GM15510 (cell line): ENCODE measurements around the gene CSMD2.

Experiments
- POLR2A ChIP-seq: IDR thresholded peaks from 3 replicates; pipeline ENCODE4 v1.6.1; 2011; ENCODE audit warnings: borderline replicate concordance; ENCODE audit not compliant: insufficient read length; ENCODE audit errors: extremely low read depth

The CSMD2 gene

DNA sequence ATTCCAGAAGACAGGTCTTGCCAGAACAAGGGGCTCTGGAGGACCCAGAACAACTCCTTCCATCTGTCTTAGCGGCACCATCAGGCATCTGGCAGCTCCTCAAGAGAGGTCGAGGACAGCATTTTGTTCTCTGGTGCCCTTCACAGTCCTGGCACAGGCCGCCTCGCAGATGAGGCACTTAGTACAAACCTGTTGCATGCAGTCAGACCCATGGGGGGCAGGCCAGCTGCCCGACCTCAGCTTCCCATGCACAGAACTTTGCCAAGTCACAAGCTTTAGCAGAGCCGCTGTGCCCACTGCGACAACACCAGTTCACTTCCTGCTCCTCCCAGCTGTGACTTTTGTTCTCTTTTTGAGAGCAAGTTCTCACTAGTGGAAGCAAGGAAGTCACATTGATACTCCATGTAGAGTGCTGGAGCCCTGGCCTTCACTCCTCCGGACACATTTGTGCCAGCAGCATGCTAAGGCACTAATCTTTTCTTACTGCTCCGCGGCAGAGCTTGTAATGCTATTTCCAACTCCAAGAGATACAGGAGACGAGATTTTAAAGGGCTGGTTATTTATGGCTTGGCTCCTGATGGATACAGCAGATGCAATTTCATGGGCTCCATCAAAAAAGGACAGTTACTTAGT, 256.6 kb downstream of the CSMD2 start:
- TF ChIP-seq POLR2A = no peak

DNA sequence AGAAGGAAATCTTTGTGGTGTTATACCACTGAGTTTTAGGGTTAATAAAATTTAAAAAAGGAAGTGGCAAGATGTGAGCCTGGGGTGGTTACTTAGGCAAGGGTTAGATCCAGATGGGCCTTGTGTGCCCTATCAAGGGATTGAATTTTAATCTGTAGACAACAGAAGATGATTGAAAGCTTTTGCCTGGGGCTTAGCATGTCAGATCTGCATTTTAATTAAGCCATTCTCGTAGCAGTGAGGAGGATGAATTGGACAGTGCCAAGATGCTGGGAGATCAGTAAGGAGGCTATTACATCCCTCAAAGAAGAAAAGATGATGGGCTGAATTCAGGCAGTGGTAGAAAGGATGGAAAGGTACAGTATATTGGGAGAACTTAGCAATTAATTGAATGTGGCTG, 258.9 kb downstream of the CSMD2 start:
- TF ChIP-seq POLR2A = no peak

DNA sequence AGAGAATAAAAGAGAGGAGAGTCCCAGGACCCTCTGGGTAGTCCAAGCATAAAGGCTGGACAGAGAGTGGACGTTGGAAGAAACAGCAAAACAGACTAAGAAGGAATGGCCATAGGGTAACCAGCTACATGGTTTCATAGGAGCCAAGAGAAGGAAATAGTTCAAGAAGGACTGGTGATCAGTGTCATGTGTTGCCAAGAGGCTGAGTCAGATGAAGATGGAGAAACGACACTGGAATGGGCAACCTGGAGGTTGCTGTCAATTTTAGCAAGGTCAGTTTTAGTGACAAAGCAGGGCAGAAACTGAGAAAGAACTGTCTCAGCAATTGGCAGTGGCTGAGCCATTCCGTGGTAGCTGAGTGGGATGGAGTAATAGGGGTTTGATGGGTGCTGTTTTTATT, 259.8 kb downstream of the CSMD2 start:
- TF ChIP-seq POLR2A = no peak

DNA sequence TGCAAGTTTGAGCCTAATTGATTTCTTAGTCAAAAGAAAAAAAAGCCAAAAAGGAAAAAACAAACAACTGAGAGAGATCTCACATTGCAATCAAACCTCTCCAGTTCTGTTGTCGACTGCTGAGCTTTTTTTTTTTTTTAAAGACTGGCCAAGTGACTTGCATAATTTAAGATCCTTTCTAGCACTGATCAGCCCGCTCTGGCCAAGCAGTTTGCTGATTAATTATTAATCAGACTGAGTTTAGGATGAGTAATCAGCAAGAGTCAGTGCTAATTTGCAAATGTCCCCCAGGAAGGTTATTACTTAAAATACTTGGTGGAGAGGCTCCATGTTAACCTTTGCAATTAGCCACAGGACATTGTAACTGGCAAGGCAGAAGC, 261.8 kb downstream of the CSMD2 start:
- TF ChIP-seq POLR2A = no peak

DNA sequence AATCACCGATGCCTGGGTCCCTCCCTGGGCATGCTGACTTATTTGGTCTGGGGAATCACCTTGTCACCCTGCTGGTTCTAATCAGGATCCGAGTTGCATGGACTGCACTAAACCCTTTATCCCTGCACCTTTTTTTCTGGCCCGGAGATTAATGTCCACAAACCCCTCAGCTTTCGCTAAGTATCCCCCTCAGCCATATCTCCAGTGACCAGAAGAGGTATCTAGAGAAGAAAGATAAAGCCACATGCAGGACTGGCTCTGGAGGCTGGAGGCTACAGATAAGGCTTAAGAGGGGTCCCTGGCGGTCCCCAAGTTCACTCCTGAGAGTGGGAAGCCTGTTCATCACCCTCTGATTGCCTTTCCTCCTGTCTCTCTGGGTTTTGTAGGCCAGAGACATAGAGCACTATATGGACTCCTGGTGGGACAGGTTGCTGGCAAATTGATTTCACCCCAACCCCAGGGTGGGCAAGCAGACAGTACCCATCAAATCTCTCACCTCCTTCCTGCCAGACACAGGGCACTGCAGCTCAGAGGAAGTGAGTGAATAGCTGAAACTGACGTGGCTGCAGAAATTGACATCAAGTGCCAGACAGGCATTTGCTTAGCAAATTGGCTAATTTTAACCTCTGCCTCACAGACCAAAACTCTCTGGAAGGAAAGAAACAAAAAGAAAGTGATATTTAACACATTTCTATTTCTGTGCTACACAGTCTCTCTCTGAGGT, 262.4 kb downstream of the CSMD2 start:
- TF ChIP-seq POLR2A = peak; percentile 23

DNA sequence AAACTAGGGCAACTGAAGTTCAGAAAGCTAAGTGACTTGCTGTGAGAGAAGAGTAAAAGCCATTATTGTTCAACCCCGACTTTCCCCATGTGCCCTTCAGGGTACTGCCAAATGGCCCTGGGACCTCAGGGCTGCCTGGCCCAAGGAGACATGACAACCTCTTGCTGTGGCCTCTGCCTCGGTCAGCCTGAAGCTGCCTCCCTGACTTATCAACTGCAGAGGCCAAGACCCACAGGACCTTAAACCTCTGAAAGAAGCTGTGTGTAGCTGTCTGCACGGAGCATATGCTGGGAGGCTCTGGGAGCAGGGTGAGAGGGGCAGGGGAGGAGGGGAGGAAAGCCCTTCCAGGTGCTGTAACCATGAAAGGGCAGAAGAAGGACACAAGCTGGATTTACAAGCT, 265.3 kb downstream of the CSMD2 start:
- TF ChIP-seq POLR2A = no peak

DNA sequence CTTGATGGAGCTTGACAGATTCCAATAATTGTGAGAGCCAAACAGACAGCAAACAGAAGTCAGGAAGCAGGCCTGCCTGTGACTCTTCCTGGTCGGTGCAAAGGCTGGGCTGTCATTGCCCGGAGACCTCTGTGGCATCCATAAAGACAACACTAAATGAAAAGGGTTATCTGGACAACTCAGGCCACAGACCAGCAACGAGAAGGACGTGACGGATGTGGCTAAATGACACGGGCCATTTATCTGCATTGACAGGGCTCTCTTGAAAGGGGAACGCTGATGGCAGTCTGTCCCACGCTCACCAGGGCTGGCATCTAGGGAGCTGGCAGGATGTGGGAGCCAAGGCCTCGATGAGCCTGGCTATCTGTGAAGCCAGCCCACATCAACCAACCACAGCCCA, 266.1 kb downstream of the CSMD2 start:
- TF ChIP-seq POLR2A = no peak

DNA sequence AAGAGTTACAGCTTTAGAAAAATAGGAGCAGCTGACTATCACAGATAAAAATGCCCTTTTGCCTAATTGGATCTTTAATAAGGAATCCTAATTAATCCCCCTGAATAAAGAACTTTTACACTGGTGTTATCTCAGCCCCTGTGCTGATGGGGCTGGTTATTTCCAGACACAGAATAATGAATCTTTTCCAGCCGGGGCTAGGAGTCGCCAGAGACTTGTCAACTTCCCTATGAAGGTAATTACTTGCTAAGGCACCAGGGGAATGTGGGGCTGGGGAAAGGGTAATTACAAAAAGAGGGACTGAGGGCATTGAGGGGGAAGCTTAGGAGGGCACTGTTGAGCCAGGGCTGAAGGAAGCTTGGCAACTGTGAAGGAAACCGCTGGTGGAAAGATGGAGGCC, 266.6 kb downstream of the CSMD2 start:
- no peak for TF ChIP-seq POLR2A

DNA sequence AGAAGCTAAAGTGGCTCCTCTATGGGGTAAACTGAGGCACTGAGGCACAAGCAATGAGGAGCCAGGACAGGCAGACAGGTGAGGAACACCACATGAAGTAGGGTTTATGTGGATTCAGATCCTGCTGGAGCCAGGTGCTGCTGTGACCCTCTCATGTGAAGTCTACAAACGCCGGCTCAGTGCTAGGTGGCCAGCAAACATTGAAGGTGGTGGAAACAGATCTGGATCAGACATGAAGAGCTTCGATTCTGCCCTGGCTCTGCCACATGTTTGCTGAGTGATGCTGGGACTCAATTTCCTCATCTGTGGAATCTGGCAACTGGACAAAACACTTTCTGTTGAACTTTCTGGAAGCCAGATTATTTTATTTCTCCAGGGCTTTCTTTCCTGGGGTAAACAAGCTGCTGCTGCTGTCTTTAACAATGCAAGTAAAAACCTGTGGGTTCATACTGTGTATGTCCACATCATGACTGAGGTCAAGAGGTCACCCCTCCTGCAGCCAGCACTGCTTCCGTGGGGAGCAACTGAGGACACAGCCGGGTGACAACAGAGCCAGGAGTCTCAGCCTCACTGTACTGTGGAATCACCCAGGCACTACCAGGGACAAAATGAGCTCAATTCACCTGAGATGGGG, 267.8 kb downstream of the CSMD2 start:
- TF ChIP-seq POLR2A = no peak

DNA sequence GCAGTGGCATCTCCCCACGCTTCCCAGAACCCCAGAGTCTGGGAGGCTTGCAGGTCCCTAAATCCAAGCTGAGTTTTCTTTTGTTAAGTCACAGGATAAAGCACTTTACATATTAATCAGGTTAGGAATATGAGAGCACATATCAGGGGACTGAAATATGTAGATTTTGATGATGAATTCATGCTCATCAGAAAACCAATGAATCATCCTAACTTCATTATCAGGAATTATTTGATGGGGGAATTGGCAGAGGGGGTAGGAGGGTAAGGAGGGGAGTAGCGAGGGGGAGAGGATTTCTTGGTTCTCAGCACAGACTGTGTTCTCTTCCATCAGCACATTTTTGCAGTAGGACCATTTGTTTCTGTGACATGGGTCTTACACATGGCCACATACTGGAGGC, 269.1 kb downstream of the CSMD2 start:
- TF ChIP-seq POLR2A = no peak

DNA sequence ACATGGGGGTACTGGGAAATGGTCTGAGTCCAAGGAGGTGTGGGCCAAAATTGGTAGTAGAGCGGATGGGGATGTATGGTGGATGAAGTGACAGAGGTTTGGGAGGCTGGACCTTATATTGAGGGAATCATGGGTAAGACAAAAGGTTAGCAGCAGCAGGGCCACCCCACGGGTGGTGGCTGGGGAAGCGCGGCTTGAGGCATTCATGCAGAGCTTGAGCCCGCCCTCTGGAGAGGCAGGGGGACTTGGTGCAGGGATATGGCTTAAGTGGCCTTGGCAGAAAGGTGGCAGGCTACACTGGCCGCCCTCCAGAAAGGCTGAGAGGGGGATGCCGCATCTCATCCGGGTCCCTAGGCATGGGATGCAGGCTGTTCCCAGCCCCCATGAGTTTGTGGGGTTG, 269.6 kb downstream of the CSMD2 start:
- no peak for TF ChIP-seq POLR2A

DNA sequence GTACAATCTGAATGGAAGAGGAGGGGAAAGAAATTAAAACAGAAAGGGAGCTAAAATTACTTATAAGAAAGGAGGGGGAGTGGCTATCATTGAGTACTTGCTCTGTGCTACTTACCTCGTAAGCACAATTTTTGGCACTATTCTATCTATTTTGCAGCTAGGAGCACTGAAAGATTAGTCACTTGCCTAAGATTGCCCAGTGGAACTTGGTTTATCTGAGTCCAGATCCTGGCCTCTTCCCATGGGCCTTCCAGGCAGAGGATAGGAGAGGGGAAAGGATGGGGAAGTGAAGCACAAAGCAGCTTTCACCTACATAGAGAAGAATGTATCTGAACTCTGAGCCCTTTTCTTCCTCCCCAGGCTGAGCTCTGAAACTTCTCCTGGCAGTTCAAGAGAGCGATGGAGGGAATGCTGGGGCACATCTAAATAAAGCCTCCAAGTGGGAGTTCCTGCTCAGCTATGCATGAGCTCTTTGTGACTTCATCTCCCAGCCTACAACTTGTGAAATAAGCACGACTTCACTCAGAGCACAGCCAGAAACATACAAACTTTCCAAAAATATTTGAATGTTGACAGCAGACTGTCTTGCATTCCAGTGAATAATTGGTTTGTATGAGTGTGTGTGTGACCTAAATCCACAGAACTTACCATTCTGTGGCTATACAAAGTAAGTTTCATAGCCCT, 271.7 kb downstream of the CSMD2 start:
- no peak for TF ChIP-seq POLR2A

DNA sequence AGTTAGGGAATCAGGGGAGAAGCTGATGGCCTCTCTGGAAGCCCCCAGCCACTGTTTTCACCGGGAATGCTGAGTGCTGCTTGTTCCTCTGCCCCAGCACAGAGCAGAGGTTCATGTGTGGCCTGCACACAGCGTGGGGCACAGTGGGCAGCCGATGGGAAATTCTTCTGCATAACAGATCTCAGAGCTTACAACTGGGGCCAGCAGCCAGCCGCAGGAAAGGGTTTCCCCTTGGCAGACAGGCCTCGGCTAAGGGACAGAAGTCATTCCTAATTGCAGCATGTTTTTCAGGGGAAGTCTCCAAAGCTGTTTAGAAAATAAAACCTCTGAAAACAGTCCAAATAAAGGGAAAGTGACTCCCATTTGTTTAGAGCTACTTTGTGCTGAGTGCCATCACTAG, 278.5 kb downstream of the CSMD2 start:
- TF ChIP-seq POLR2A = no peak

DNA sequence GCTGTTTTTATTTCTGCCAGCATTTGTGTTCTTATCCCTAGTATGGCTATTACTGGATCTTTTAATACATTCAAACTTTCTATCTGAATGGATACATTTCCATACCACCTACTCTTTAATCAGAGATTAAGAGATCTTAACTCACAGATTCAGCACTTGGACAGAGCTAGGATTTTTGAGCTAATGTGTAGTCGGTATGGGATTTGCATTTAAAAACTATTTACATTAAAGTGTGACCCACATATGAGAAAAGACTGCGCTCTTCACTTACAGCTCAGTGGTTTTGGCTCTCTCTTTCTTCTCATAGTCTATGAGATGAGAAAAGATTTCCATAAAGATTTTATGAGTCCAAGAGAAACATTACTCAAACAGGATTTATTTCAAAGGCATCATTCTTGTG, 284.7 kb downstream of the CSMD2 start:
- no peak for TF ChIP-seq POLR2A

DNA sequence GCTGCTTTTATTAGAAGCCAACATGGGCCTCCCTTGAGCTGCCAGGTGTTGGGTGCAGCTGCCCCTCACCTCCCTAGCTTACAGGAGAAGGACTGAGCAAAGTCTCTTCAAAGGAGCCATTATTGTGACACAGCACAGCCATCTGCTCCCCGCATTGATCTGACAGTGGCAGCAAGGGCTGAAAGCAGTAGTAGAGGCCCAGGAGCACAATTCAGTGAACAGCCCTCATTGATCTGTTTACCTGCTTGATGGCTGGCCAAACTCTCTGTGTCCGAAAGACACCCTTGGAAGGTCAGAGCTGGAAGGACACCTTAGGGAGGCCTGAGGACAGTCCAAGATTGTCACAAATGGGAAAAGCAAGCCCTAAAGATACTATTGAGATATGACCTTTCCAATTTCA, 286.6 kb downstream of the CSMD2 start:
- no peak for TF ChIP-seq POLR2A
